Activated CD8-positive, alpha-beta memory T cell treated with anti-CD3 and anti-CD28 coated beads, Interleukin-2, amount 50 U/mL, for 48 hours (primary cell): Measurements from ENCODE around the gene THEM5.
A peak's percentile ranks its signal among the peaks of the same experiment; 100 is the strongest.
"Not testable (repeated sequence)": the region's sequence is repeated elsewhere in the genome, so short reads cannot be mapped to it uniquely, and the experiment has no call there.

Source experiments
- DNase-seq: peaks from one replicate; pipeline ENCODE4 v3.0.0-alpha.2; 2020

Gene THEM5

DNA sequence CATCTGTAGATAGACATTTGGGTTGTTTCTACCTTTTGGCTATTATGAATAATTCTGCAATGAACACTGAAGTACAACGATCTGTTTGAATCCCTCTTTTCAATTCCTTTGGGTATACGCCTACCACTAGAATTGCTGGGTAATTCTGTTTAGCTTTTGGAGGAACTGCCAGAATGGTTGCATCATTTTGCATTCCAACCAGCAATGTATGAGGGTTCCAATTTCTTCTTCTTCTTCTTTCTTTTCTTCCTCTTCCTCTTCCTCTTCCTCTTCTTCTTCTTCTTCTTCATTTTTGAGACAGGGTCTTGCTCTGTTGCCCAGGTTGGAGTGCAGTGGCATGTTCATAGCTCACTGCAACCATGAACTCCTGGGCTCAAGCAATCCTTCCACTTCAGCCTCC lies 13.8 kb upstream of the THEM5 start:
- no peak for DNase-seq

DNA sequence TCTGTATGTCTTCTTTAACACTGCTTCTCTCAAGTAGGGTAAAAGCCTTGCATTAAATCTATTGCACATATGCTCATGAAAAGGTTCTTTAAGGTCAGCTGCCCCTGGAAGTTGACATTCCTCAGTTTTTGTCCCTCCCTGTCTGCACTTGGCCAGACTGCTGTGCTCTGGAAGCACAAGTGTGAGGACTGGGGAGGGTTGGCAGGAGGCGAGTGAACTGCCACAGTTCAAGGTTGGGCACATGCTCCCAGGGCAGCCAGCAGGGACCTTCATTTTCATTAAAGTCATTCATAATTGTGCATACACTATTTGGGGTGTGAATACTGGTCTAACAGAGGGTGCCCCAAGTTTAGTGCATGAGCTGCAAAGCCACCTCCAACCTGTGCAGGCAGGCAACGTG lies 10.9 kb upstream of the THEM5 start:
- no peak for DNase-seq

DNA sequence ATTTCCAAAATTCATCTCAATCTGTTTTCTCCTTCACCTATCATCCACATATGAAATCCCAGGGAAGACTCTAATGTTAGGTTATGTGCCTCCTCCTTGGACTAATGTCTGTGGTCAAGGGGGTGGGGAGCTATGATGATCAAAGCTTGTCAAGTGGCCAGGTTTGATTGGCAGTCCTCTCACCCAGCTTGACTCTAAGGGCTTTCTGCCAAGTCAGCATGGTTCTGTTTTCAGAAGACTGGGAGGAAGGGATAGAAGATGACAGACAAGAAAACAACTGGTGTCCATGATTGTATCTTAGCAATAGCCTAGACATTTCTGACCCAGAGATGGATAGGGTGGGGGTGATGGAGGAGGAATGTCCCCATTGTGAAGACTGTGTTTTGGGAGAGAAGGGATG lies 9.1 kb upstream of the THEM5 start:
- no peak for DNase-seq

DNA sequence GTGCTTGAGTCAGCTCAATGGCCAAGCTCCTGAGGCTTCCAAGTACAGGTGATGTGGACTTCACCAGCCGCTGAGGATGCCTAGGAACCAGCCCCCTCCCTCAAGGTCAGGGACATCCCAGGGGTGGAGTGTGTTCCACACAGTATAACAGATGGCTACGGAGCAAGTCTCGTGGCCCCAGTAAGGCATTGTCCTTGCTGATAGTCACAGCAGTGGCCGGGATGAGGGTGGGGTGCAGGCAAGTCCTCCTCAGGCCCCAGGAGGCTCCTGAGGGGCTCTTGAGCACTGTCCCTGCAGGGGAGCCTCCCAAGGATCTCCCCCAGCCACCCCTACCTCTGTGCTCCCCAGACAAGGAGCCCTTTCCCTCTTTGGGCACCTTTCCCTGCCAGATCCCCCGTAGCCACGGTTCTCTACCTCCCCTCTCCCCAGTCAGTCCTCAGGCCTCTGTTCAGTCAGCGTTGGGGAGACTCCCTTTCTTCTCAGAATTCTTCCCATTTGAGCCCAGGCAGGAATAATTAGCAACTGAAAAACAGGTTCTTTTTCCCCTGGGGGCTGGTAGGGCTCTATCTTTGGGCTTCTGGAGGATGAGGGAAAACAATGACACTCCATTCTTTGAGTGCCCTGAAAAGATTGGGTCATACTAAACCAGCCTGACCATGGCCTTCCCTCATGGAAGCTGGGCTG lies 7.1 kb upstream of the THEM5 start:
- no peak for DNase-seq

DNA sequence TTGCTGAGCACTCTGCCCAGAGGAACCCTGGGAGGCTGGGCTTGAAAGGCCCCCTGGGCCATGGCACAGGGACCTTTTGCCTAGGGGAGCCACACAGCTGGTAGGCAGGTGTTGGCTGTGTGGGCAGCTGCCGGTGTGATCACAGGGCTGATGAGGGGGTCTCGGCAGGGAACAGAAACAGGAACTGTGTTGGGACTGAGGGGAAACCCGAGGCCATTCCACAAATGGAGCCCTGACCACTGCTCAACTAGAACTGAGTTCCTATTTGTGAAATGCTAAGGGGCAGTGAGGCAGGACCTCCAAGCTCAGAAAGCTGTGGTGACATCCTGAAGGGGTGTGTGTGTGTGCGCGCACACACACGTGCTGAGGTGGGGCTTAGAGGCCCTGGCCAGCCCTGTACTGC lies 6.4 kb upstream of the THEM5 start:
- no peak for DNase-seq

DNA sequence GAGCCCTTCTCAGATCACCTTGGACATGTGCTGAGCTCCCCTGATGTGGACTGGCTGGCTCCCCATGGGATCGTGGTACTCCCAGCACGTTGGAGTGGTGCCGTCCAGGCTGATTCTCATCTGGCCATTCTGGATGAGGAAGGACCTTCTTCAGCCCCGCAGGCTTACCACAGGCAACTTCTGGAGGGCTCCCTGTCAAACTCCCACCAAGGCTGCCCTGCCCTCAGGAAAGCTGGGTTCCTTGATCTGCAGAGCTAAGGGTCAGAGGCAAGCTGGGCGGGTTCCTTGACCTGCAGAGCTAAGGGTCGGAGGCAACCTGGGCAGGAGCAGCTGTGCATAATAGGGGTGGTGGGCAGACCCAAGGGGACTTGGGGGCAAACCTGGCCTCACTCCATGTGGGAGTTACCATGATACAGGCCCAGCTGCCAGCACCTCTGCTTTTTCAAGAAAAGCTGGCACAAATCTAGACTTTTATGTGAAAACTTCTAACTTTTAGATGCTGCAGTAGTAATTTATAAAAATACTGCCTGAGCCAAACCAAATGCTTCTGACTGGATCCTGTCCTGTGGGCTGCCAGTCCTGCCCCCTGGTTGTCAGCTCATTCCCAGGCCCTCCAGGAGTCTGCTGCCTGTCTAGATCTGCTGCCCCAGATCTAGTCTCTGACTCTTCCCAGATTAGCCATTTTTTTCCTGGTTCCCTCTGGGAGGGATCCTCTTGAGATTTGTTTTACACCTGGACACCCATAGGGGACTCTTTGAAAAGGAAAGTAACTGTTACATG lies 5.6 kb upstream of the THEM5 start:
- no peak for DNase-seq

DNA sequence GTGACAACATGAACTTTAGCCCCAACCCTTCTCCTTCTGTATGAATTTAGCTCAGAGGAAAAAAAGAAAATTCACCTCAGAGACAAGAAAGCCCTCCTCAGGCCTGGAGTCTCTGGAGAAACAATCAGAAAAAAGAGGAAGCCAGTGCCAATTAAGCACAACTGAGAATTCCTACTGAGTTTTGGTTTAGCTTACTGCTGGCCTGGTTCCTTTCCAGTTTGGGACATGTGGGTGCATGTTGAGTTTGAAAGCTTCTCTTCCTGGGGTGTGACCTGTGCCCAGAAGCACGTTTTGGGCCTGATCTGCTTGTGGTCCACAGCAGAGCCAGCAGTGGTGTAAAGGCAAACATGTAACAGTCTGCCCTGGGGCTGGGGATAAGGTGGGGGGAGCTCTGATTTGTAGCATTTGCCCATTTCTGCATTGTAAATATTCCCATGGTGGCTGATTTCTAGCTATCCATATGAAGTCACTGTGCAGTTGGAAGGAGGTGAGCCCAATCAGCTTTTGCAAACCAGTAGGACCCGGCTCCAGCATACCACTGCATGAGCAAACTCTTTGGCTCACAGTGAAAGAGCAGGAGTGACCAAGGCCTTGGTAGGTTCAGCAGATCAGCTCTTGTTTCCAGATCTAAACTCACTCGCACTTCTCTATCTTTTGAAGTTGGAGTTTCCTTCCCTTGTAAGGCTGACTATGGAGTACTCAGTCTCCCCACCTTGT lies 4.7 kb upstream of the THEM5 start:
- DNase-seq, result no peak

DNA sequence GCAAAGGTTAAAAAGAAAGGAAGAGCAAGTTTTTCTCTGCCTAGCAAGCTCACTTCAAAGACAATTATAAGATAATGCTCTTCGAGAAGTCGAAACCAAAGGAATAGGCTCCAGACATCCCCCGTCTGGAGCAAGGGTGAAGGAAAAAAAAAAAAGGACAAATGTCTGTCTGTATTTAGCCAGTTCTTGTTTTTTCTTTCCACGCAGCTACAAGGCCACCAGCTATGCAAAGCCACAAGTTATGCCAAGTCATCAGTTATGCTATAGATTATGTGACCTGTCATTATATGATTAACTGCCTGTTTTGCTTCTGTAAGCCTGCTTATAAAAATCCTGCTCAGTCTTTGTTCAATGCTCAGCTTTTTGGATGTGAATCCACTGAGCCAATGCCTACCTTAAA lies 2.4 kb upstream of the THEM5 start:
- no peak for DNase-seq

DNA sequence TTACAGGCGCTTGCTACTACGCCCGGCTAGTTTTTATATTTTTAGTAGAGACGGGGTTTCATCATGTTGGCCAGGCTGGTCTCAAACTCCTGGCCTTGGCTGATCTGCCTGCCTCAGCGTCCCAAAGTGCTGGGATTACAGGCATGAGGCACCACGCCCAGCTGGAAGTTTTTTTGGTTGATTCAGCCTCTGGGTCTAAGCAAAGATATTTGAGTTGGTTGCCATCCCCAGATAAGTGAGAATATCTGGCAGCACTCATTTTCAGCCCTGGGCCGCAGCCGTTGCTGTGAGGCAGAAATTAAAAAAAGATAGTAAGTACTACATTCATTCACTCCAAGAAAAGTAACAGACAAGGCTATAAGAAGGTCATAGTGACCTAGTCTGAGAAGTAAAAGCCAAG lies 2.0 kb upstream of the THEM5 start:
- DNase-seq, result not testable (repeated sequence)

DNA sequence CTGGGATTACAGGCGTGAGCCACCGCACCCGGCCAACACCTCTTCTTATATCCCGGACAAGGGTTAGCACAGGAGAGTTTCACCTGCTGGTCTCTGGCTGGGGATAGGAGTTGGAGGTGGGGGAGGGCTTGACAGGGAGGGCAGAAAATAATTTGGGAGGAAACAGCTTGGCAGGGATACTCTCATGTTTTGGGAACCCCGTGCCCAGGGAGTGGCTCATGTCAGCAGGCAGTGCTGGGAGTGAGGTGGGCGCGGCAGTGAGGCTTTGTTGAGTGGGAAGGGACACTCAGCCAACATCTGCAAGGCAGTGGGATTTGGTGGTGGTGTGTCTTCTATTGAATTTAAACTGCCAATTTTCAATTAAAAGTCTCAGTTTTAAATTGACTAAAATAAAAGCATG lies 1.1 kb upstream of the THEM5 start:
- DNase-seq, result peak; percentile 29

DNA sequence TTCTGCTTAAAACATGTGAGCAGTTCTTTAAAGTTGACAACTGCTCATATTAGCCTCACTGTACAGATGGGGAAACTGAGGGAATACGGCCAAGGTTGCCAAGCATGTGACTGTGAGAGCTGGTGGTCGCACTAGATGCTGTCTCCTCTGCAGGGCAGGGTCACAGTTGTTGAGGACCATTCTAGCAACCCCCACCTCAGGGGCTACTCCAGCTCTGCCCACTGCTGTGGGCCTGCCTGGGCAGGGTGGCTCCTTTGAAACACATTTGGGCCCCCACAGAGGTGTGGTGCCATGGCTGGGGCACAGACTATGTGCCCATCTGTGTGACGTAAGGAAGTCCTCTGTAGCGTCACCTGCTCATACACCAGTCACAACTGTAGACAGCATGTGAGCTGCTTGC lies 779 bp downstream of the THEM5 start:
- no peak for DNase-seq

DNA sequence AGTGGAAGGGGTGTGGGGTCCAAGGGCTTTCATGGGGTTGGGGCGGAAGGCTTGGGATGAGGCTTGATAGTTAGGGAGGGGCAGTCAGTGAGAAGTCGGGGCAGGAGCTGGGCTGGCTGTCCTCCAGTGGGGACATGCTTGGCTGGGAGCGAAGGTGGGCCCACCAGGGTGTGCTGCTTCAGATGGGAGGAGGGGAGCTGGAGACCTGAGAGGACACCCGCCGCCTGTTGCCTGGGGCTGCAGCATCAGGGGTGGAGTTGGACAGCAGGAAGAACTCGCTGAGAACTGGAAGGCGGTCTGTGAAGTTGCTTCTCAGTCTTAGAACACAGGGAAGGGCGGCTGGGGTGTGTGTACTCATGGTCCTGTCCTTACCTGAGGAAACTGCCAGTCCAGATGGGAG lies 1.6 kb downstream of the THEM5 start:
- DNase-seq, result no peak

DNA sequence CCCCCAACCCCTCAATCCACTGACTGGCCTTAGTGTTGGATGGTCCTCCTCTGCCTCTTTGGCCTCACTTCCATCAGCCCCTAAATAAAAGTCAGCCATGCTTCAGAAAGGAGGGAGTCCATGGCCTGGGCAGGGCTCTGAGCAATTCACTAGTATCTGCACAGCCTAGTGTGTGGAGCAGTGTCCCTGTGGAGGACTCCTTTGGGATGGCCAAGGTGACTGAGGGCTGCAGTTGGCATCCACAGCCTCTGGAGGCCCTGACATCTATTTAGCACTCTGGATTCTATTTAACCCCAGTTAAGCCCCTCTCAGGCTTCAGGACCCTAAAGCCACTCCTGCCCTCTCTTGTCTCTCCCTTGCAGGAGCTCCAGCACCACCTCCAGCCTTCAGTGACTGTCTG lies 3.6 kb downstream of the THEM5 start:
- DNase-seq, result no peak

DNA sequence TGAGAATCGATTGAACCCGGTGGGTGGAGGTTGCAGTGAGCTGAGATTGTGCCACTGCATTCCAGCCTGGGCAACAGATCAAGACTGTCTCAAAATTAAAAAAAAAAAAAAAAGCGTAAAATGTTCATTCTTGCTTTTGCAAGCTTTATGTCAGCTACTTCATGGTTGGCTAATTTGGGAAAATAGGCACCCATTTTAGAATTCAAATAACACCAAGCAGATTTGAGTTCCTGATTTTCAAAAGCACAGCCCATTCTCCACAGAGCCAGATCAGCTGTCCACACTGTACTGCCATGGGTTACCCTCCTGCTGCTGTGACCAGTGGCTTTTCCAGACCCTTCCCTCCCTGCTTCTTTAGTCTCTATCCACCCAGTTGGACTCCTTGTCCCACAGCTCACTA lies 4.4 kb downstream of the THEM5 start:
- no peak for DNase-seq

DNA sequence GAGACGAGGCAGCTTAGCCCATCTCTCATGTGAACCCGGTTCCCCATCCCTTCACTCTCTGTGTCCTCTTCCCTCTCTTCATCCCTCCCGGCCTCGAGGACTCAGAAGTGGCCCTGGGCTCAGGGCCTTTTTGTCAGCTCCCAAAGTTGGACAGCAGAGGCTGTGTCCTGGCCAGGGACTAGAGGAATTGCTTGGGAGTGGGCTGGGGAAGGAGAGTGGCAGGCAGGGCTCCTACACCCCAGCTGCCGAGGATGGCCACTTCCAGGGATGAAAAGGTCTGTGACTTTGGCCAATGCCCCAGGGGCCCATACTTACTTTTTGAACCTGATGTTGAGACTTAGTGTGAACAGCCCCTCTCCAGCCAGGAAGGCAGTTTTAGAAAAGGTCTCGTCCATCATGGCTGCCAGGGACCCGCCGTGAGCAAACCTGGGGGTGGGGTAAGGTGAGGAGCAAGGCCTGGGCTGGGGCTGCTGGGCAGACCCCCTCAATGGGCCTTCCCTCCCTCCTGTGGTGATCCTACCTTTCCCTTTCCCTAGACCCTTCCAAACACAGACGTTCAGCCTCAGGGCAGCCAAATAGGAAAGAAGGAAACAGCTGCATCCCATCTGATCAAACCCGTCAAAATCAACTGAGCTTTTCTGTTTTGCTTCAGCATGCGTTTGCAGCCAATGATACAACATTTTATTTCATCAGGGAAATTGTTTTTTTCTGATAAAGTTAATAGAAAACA lies 5.5 kb downstream of the THEM5 start:
- DNase-seq, result peak; percentile 49

DNA sequence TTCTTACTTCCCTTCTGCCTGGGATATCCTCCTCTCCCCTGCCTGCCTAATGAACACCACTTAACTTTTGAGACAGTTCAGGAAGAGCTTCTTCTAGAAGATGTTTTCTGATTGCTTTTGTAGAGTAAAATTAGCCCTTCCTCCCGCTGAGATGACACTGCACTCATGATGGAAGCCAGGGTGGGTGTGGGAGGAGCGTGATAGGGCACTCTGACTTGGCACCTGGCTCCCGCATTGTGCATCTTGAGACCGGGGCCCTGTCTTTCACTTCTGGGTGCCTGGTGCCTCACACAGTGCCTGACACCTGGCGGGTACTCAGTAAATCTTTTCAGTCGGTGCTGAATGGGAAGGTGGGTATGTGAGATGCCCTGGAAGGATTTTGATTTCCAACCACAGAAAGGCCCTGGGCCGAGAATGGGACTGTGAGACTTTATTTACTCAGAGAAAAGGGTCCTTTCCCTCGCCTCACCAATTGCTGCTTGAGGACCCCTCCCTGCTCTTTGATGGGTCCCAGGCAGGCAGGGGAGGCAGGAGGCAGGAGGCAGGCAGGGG lies 6.8 kb downstream of the THEM5 start:
- peak; percentile 50 for DNase-seq

DNA sequence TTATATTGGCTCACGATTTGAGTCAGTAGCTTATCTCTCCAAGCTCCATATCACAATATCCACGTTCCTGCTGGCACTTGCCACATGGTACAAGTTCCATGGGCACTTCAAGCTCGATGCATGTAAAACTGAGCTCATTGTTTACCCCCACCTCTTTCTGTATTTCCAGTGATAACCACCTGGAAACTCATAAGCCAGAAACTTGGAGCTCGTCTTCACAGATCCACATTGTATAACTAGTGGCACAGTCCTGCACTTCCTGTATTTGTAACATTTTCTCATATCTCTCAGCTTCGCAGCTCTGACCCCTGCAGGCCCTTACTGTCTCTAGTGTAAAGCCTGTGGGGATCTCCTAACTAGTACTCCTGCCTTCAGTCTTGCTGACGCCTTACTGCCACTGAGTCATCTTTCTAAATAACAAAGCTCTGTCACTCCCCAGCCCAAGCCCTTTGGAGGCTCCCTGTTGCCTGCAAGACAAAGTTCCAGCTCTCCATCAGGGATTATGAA lies 7.4 kb downstream of the THEM5 start:
- DNase-seq, result peak; percentile 56

DNA sequence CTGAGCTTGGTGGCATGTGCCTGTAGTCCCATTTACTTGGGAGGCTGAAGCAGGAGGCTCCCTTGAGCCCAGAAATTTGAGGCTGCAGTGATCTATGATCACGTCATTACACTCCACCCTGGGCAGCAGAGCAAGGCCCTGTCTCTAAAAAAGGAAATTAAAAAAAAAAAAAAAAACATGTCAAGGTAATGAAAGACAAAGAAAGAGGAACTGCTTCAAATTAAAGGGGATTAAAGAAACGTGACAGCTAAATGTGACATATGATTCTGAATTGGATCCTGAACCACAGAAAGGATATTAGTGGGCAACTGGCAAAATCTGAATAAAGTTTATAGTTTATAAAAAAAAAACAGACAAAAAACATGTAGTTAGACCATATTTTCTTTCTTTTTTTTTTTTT lies 10.1 kb downstream of the THEM5 start:
- no peak for DNase-seq

DNA sequence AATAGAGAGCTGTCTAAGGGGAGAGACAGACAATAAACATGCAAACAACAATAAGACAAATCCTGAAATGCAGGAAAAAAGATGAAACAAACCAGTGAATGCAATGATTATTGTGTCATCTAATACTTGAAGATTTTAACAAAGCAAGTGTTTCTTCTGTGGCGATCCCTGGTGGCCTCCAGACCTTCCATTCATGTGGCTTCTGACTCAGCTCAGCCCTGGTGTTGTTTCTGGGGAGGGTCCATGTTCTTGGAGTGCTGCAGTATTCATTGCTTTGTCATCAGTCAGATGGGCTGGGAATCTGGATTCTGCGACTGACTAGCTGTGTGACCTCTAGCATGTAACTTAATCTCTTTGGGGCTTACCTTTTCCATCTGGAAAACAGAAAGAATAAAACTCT lies 12.4 kb downstream of the THEM5 start:
- DNase-seq, result no peak

DNA sequence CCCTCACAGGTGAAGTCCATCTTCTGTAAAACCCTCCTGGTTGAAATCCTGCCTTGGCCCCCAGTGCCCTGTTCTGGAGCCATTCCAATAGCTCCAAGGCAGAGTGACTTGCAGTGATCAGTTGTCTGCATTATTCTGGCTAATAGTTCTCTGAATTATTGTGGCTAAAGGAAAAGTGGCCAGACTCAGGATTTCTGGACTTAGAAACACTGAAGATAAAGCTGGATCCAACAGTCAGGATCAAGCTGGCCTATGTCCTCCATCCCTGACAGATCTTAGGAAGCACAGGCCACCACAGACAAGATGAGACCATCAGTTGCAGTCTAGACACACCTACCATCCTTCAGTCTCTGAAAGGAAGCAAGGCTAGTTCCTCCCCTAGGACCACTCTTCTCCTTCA lies 13.1 kb downstream of the THEM5 start:
- DNase-seq, result no peak

DNA sequence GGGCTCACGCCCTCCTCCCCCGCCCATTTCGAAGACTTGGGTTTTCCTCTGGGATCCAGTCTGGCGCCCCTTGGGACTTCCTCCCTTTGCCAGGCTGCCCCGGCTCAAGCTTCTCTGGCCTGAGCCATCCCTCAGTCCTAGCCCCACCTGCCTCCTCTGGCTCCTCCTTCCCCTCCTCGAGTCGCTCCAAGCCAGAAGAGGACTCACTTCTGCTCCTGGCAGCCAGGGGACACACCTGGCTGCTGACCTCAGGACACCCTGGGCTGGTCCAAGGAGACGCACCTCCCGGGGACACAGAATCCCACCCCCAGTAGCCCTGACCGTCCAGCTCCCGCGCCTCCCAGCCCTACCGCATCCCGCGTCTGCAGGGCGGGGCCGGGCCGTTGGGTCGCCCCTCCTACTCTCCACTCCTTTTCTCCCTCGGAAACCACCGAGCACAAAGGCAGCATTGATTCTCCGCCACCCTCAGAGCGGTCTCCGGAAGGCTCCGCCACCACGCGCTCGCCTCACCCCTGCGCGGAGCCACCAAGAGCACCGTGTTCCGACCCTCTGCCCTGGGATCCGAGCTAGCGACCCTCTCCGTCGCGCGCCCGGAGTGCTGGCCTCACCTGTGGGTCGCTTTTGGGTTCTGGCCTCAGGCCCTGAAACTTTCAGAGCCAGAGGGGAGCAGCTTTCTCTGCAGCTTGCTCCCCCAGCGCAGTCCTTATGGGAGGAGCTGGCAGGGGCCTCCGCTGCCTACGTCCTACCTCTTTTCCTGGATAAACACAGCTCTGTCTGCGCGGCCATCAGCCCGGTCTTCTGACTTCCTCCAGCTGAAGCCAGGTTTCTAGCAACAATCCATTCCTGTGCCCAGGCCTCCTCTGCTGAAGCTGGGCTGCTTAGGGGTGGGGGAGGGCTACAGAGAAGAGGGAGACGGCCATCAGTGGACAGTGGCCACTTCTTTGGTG lies 13.8 kb downstream of the THEM5 start, which contains the start of gene C2CD4D:
Gene C2CD4D, minus strand, starts transcription at position 364 of the 947 bp plus-strand sequence. CDS start 831 bp downstream, outside the sequence.
- DNase-seq, result peak; percentile 82

DNA sequence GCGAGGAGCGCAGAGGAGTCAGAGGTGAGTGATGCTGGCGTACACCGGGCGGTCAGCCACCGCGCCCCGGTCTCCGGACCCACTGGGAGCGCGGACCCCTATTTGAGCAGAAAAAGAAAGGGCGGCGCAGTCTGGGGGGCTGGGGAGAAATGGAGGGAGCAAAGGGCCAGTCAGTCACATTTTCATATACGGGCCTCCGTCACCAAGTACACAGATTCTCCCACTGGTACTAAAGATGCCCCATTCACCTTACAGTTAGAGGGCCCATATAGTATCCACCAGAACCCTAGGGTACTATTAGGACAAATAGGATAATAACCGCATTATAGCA lies 14.5 kb downstream of the THEM5 start:
- DNase-seq, result no peak
